Endothelial cell (in vitro differentiated cells): ENCODE data around the gene BICD2. TPM values are rescaled to one million over a fixed set of nuclear protein-coding genes. Genes with fewer than 3 reads are reported as not detected.

ENCODE experiments used
- DNase-seq: peaks from one replicate; pipeline ENCODE4 v3.0.0; 2021; ENCODE audit warnings: low spot score
- H3K27ac Mint-ChIP-seq: one replicate; pipeline ENCODE4 v1.8.0; 2021; ENCODE audit warnings: mixed read lengths, inconsistent platforms; ENCODE audit not compliant: unreplicated experiment
- H3K27me3 Mint-ChIP-seq: one replicate; pipeline ENCODE4 v1.8.0; 2021; ENCODE audit warnings: mild to moderate bottlenecking, moderate library complexity, mixed read lengths, inconsistent platforms; ENCODE audit not compliant: unreplicated experiment
- H3K36me3 Mint-ChIP-seq: one replicate; pipeline ENCODE4 v1.8.0; 2021; ENCODE audit warnings: mild to moderate bottlenecking, low read depth, mixed read lengths, inconsistent platforms; ENCODE audit not compliant: unreplicated experiment
- H3K4me1 Mint-ChIP-seq: one replicate; pipeline ENCODE4 v1.8.0; 2021; ENCODE audit warnings: mild to moderate bottlenecking, mixed read lengths, inconsistent platforms; ENCODE audit not compliant: unreplicated experiment
- H3K4me3 Mint-ChIP-seq: one replicate; pipeline ENCODE4 v1.8.0; 2021; ENCODE audit warnings: mild to moderate bottlenecking, mixed read lengths, inconsistent platforms; ENCODE audit not compliant: unreplicated experiment
- H3K9me3 Mint-ChIP-seq: one replicate; pipeline ENCODE4 v1.8.0; 2021; ENCODE audit warnings: mixed read lengths, inconsistent platforms; ENCODE audit not compliant: unreplicated experiment
- CTCF ChIP-seq: fragments of 200-600 bp; sonication (generic); IDR thresholded peaks from one replicate; pipeline ENCODE4 v1.5.0; 2021; ENCODE audit warnings: antibody characterized with exemption; ENCODE audit not compliant: unreplicated experiment
- total RNA-seq: library from RNA; stranded (reverse); fragmentation: NEBNext Ultra II Directional; extraction: Animal tissue kit (Norgen Biotek cat#: 25700); gene quantifications from one replicate; pipeline ENCODE4 v1.2.1, GENCODE V29; 2021; ENCODE audit not compliant: unreplicated experiment

The BICD2 gene
- total RNA-seq, 1 donor from 2014 or later, result 31.8 TPM

- H3K4me3 Mint-ChIP-seq, result peak within 1 kb of the TSS; percentile 95
- peak within 1 kb of the TSS; percentile 98 for H3K27ac Mint-ChIP-seq
- peaks cover 13% of the 10 kb centered on the region for H3K4me1 Mint-ChIP-seq
- H3K36me3 Mint-ChIP-seq, result no peaks in the 10 kb centered on the region
- DNase-seq, result peak; percentile 95
- H3K9me3 Mint-ChIP-seq, result no peaks in the 10 kb centered on the region
- TF ChIP-seq CTCF, result no peak
- H3K27me3 Mint-ChIP-seq, result peaks cover 16% of the 10 kb centered on the region
Observed at GRCh38 chr9:92669890-92670708, 94.5 kb downstream of the BICD2 start, which contains the start of gene IPPK. Gene IPPK, minus strand, starts transcription at chr9:92670131. Its CDS starts 143 bp downstream, at chr9:92669988.

GRCh38 chr9:92669527-92669889, 95.1 kb downstream of the BICD2 start:
- peaks cover 15% of the 10 kb centered on the region for H3K4me1 Mint-ChIP-seq
- TF ChIP-seq CTCF, result no peak
- peaks cover 16% of the 10 kb centered on the region for H3K27me3 Mint-ChIP-seq
- peak overlapping the region; percentile 80 for H3K27ac Mint-ChIP-seq
- H3K4me3 Mint-ChIP-seq, result peak overlapping the region; percentile 95
- no peaks in the 10 kb centered on the region for H3K9me3 Mint-ChIP-seq
- H3K36me3 Mint-ChIP-seq, result no peaks in the 10 kb centered on the region
- peak; percentile 50 for DNase-seq

GRCh38 chr9:92668746-92669526, 95.7 kb downstream of the BICD2 start:
- peak overlapping the region; percentile 80 for H3K27ac Mint-ChIP-seq
- H3K4me3 Mint-ChIP-seq, result peak overlapping the region; percentile 95
- H3K9me3 Mint-ChIP-seq, result no peaks in the 10 kb centered on the region
- no peak for TF ChIP-seq CTCF
- peaks cover 15% of the 10 kb centered on the region for H3K4me1 Mint-ChIP-seq
- H3K36me3 Mint-ChIP-seq, result no peaks in the 10 kb centered on the region
- H3K27me3 Mint-ChIP-seq, result peaks cover 16% of the 10 kb centered on the region
- DNase-seq, result peak; percentile 46

- H3K36me3 Mint-ChIP-seq, result no peaks in the 10 kb centered on the region
- H3K27ac Mint-ChIP-seq, result no peak overlapping the region
- H3K9me3 Mint-ChIP-seq, result no peaks in the 10 kb centered on the region
- H3K27me3 Mint-ChIP-seq, result peaks cover 16% of the 10 kb centered on the region
- TF ChIP-seq CTCF, result no peak
- DNase-seq, result no peak
- H3K4me3 Mint-ChIP-seq, result peak overlapping the region; percentile 22
- H3K4me1 Mint-ChIP-seq, result peaks cover 28% of the 10 kb centered on the region
Observed at GRCh38 chr9:92666912-92667532, 97.6 kb downstream of the BICD2 start.
